ENCODE data around the gene ILF3.

Gene ILF3

GRCh38 chr19:10651851-10652250 lies 2.3 kb upstream of the ILF3 start:
- DNase-seq (ENCODE audit: low read depth in 2 of 2) = no peak
- TF ChIP-seq, protein P1, sequence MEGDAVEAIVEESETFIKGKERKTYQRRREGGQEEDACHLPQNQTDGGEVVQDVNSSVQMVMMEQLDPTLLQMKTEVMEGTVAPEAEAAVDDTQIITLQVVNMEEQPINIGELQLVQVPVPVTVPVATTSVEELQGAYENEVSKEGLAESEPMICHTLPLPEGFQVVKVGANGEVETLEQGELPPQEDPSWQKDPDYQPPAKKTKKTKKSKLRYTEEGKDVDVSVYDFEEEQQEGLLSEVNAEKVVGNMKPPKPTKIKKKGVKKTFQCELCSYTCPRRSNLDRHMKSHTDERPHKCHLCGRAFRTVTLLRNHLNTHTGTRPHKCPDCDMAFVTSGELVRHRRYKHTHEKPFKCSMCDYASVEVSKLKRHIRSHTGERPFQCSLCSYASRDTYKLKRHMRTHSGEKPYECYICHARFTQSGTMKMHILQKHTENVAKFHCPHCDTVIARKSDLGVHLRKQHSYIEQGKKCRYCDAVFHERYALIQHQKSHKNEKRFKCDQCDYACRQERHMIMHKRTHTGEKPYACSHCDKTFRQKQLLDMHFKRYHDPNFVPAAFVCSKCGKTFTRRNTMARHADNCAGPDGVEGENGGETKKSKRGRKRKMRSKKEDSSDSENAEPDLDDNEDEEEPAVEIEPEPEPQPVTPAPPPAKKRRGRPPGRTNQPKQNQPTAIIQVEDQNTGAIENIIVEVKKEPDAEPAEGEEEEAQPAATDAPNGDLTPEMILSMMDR (IDR thresholded peaks at IDR 0.05; ENCODE audit: low read depth, low read length) = no peak

GRCh38 chr19:10653482-10653731 lies 739 bp upstream of the ILF3 start:
- peak overlapping the region; percentile 85 to 96 for H3K4me3 ChIP-seq (replicated peaks in 1 of 2; ENCODE audit: low read depth in 2 of 2, low read length in 2 of 2)
- TF ChIP-seq, protein P1 (IDR thresholded peaks at IDR 0.05; ENCODE audit: low read depth, low read length) = peak; percentile 17
- no peak for DNase-seq (ENCODE audit: low read depth in 2 of 2)

More at GRCh38 chr19:10651851-10652250, 2.3 kb upstream of the ILF3 start:
- no peak overlapping the region for H3K4me3 ChIP-seq (replicated peaks in 1 of 2; ENCODE audit: low read depth in 2 of 2, low read length in 2 of 2)

- peak overlapping the region; percentile 89 to 96 for H3K4me3 ChIP-seq (replicated peaks in 1 of 2; ENCODE audit: low read depth in 2 of 2, low read length in 2 of 2)
- peak; percentile 41 to 42 for DNase-seq (ENCODE audit: low read depth in 2 of 2)
- TF ChIP-seq, protein P1 (IDR thresholded peaks at IDR 0.05; ENCODE audit: low read depth, low read length) = no peak
Observed at GRCh38 chr19:10654610-10655456, 687 bp downstream of the ILF3 start.

DNA sequence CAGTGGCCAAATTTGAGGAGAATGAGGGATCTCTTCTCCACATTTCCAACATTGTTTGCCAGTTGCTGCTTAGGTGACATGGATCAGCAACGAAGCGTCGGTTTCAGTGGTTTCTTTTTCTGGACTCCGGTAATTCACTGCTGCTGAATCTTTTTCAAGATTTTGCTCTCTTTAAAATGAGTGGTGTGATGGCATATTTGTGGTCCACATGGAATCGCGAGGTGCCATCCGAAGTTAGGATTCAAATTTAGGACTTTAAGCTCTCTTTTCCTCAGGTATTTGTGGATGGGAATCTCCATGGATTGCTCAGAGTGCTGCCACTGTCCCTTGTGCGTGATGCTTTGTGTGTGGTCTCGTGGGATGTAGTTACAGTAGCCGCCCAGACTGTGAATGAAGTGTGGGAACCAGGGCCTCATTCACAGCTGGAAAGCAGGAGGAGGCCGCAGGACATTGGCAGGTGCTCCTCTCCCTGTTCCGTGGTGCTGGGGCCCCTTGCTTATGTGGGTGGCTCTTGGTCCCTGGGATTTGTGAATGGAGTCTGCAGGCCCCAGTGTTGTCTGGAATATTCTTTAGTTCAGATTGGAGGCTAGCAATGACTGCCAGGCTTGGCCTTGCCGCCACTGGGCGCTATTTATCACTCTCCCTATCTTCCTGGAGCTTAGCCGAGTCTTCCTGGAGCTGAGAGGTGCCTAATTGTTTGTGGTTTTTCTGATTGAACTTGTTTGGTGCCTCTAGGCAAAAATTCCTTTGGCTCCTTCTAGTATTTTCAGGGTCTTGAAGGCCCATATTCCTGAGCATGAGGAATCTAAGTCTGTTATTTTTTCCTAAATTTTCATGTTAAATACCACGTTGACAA lies 1.5 kb downstream of the ILF3 start:
- peak; percentile 20 to 41 for DNase-seq (ENCODE audit: low read depth in 2 of 2)
- TF ChIP-seq, protein P1 (IDR thresholded peaks at IDR 0.05; ENCODE audit: low read depth, low read length) = peak; percentile 10
- peak overlapping the region; percentile 89 to 96 for H3K4me3 ChIP-seq (replicated peaks in 1 of 2; ENCODE audit: low read depth in 2 of 2, low read length in 2 of 2)

- TF ChIP-seq, protein P1 (IDR thresholded peaks at IDR 0.05; ENCODE audit: low read depth, low read length) = no peak
- no peak for DNase-seq (ENCODE audit: low read depth in 2 of 2)
Observed at GRCh38 chr19:10660346-10660745, 6.2 kb downstream of the ILF3 start.

DNA sequence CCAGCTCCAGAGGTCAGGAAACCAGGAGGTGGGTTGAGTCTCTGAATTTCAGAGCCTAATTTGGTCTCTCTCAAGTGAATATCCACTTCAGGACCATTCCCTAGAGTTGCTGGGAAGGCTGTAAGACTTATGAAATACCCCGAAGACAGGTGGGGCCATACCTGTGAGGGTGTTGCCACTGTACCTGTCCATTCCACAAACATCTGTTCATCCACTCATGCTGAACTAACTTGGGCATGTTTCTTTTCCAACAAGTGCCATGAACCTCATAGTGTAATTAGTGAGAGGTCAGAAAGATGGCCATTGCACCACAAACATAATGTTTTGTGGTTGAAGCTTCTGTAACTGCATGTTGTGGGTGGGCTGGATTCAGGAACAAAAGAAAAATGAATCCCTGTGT lies 7.8 kb downstream of the ILF3 start:
- H3K4me3 ChIP-seq (replicated peaks in 1 of 2; ENCODE audit: low read depth in 2 of 2, low read length in 2 of 2) = no peak overlapping the region
- TF ChIP-seq, protein P1 (IDR thresholded peaks at IDR 0.05; ENCODE audit: low read depth, low read length) = no peak
- no peak for DNase-seq (ENCODE audit: low read depth in 2 of 2)

More at GRCh38 chr19:10660346-10660745, 6.2 kb downstream of the ILF3 start:
- no peak overlapping the region for H3K4me3 ChIP-seq (replicated peaks in 1 of 2; ENCODE audit: low read depth in 2 of 2, low read length in 2 of 2)
